ENCODE measurements around the gene SLC19A2.
"Not testable (repeated sequence)": the region's sequence is repeated elsewhere in the genome, so short reads cannot be mapped to it uniquely, and the experiment has no call there.

Gene SLC19A2

GRCh38 chr1:169508432-169509338, 22.9 kb upstream of the SLC19A2 start:
- DNase-seq = no peak

GRCh38 chr1:169507413-169507812, 21.7 kb upstream of the SLC19A2 start:
- DNase-seq = no peak

GRCh38 chr1:169503601-169504000, 17.9 kb upstream of the SLC19A2 start:
- not testable (repeated sequence) for DNase-seq

DNA sequence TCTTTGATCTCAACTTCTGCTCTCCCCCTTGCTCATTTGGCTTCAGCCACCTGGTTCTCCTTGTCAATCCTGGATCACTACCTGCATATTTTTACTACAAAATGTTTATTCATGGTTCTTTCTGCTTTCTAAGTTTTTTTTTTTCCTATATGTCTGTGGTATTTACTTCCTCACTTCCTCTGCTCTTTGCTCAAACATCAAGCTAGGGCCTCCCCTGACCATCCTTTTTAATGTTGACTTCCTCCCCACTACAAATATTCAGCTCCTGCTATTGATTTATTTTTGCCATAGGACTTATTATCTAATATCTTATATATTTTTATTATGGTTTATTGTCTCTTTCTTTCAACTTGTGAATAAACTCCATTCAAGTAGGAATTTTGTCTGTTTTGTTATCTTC, 14.1 kb upstream of the SLC19A2 start:
- no peak for DNase-seq

GRCh38 chr1:169497317-169497716, 11.6 kb upstream of the SLC19A2 start:
- DNase-seq = no peak

DNA sequence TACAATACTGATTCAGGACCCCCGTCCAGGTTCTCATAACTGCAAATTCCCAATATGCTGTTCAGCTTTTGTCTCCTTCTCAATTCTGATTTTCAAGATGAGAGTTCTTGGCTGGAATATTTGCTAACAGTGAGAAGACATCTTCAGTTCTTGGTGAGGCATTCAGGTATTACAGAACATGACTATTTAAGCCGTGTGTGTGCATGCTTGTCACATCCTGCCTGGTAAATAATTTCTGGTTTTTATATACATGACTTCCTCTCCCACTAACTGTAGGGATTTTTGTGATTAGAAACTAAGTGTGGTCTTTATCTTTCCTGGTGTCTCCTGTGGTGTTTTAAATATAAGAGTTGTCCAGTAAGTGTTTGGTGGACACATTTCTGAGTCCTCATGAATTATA, 10.2 kb upstream of the SLC19A2 start:
- DNase-seq = no peak

GRCh38 chr1:169495046-169495775, 9.5 kb upstream of the SLC19A2 start:
- DNase-seq = no peak

DNA sequence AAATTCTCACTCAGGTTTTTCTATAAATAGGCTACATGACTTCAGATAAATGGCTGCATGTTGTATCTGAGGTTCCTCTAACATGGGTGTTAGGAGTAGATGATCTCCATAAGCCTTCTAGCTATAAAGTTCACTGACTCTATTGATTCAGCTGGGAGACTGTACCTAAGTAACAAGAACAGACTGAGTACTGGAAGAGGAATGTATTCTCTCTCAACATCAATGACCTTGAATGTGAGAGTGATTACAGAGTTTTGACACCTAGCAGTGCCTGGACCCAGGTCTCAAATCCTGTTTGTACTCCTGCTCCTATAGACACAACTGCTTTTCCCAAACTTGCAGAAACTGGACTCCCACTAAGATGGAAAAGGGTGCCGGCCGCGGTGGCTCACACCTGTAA, 8.6 kb upstream of the SLC19A2 start:
- no peak for DNase-seq

GRCh38 chr1:169493251-169493650, 7.5 kb upstream of the SLC19A2 start:
- DNase-seq = no peak

DNA sequence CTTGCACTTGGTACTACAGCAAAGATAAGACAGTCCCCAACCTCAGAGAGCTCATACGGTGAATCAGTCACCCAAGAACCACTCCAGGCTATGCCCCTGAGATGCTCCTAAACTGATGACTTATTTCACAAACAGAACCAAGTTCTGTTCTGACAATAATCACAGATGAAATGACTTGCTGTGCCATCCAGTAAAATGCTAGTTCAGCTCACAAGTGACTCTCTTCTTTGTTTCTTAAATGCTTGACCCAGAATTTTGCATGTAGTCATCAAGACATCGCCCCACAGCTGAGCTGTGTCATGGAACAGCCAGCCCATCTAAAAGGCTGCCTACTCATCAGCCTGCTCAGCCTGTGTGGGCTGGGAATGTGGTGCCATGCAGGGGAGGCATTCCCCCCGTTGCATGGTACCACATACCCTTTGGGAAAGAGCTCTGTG, 6.1 kb upstream of the SLC19A2 start:
- no peak for DNase-seq

GRCh38 chr1:169488157-169488556, 2.4 kb upstream of the SLC19A2 start:
- no peak for DNase-seq

DNA sequence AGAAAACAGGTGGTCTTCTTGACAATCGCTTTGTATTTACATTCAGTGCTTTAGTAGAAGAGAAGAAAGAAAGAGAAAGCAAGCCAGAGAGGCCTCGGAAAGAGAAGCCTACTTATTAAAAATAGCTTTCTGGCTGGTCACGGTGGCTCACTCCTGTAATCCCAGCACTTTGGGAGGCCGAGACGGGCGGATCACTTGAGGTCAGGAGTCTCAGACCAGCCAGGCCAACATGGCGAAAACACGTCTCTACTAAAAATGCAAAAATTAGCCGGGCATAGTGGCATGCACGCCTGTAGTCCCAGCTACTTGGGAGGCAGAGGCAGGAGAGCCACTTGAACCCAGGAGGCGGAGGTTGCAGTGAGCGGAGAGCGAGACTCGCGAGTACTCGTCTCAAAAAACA, 1.8 kb upstream of the SLC19A2 start:
- DNase-seq = no peak

- no peak for DNase-seq
These were observed 1.4 kb upstream of the SLC19A2 start for GRCh38 chr1:169487133-169487532.

DNA sequence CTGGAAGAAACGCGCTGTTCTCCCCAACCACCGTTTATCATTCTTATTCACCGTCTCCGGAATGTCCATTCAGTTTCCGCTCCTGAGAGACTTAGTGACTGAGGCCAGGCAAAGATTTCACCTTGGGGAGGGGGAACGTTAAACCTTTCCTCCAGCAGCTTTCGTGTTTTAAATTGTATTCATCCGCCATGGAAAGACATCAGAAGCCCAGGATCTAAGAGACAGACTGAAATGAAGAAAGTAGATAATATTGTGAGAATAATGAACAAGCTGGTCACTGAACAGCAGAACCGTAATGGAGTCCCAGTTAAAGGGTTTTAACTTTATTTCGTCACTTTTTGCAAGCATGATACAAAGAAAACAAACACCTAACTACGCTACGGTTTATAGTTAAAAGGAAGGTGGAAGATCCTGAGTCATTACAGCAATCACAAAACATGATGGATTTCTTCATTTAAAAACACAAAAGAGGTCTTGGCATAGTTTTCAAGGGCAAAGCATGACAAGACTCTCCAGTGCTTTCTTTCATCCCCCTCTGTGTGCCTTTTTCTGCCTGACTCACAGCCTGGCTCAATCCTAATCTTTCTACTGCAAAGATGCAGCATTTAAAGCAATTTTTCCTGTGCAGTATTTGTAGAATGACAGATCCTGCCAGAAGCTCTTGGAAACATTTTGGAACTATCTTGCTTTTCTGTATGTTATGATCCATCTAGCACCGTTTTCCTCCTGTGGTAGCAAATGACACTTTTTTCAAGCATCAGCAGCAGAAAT, 722 bp upstream of the SLC19A2 start:
- no peak for DNase-seq

GRCh38 chr1:169484683-169485430, 887 bp downstream of the SLC19A2 start:
- DNase-seq = peak; percentile 8

DNA sequence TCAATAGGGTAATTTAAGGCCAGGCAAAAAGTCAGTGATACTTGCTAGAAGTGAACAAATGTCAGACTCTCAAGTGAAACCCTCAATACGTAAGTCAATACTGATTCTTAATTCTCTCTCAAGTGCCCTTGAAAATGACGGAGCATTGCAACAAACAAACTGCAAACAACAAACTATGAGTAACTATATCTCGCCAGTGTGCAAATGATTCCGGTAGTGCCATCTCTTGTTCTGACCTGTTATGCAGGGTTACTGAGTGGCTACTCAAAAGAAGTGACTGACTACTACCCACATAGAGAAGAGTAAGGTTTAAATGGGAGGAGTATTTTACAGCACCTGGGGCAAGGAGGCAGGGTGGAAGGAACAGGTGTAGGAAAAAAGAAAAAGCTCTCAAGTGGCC, 1.6 kb downstream of the SLC19A2 start:
- no peak for DNase-seq

DNA sequence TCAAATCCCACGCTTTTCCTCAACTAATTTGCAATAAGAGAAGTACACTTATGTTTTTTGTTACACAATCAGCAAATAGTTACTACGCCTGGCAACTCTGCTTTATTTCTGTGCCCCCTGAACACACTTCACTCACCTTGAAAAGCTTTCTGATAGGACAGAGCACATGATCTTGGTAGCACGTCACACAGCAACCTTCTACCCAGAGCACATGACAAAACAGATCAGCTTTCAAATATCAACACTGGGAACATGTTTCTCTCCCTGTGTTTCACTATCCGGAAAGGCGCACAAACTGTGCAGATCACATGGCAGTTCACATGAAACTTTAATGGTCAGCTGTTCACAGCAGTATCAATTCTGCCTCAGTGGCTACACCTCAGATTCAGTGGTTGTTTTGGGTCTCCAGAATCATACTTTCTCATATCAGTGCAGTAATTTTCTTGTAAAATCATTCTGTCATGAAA, 2.2 kb downstream of the SLC19A2 start:
- DNase-seq = no peak

- no peak for DNase-seq
These were observed 6.2 kb downstream of the SLC19A2 start for GRCh38 chr1:169479363-169480066.

DNA sequence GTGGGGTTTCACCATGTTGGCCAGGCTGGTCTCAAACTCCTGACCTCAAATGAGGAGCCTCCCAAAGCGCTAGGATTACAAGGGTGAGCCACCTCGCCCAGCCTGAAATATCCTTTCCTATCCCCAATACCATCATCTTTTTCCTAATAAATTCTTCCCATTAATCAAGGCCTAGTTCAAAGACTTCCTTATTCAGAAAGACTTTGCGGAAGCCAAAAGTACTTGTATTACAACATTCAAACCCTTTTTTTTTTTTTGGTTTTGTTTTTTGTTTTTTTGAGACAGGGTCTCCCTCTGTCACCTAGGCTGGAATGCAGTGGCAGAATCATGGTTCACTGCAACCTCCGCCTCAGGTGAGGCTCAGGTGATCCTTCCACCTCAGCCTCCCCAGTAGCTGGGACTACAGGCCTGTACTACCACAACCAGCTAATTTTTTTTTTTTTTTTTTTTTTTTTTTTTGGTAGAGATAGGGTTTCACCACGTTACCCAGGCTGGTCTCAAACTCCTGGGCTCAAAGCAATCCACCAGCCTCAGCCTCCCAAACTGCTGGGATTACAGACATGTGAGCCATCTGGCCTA, 7.6 kb downstream of the SLC19A2 start:
- no peak for DNase-seq

- no peak for DNase-seq
These were observed 9.8 kb downstream of the SLC19A2 start for GRCh38 chr1:169475806-169476387.

Measured in activated CD4-positive, alpha-beta T cell treated with anti-CD3 and anti-CD28 coated beads for 1 hour (primary cell).